BJ (cell line): ENCODE measurements around the gene GMPPB. TPM values are rescaled to one million over a fixed set of nuclear protein-coding genes. Genes with fewer than 3 reads are reported as not detected.

ENCODE experiments used
- CTCF ChIA-PET: fragments of 350-600 bp; formaldehyde crosslinking; extraction: SDS; loops from one replicate; lab custom pipeline; 2021; ENCODE audit warnings: antibody characterized with exemption, inconsistent platforms; lab: Yijun Ruan, JAX
- POLR2A ChIA-PET: fragments of 300-600 bp; sonication (Branson Sonifier 250); formaldehyde crosslinking; extraction: SDS; loops from one replicate; lab custom pipeline; 2021; ENCODE audit warnings: antibody characterized with exemption; lab: Charles Lee
- DNase-seq: peaks from one replicate; pipeline ENCODE4 v3.0.0-alpha.2; 2011; ENCODE audit warnings: low read depth
- H3K27me3 ChIP-seq: 2 replicates; pipeline ENCODE4 v1.6.0; 2011; ENCODE audit warnings: low read length; ENCODE audit not compliant: control insufficient read depth, insufficient read depth
- H3K36me3 ChIP-seq: 2 replicates; pipeline ENCODE4 v1.5.1; 2011; ENCODE audit warnings: low read length; ENCODE audit not compliant: control insufficient read depth, insufficient read depth
- H3K4me3 ChIP-seq: 2 replicates; pipeline ENCODE4 v1.5.1; 2011; ENCODE audit warnings: low read depth, mild to moderate bottlenecking, control low read depth, low read length
- CTCF ChIP-seq: IDR thresholded peaks from 2 replicates; pipeline ENCODE4 v1.5.1; 2011; ENCODE audit warnings: low read depth, mild to moderate bottlenecking, control low read depth, inconsistent platforms, low read length, moderate library complexity; ENCODE audit not compliant: insufficient read depth
- polyA plus RNA-seq: library from polyadenylated mRNA; depleted of rRNA; stranded (reverse); fragments of >200 nt; gene quantifications from 2 replicates; pipeline ENCODE4 v1.2.3, GENCODE V29; 2011

Gene GMPPB
- polyA plus RNA-seq, 1 experiment: 30.0 TPM

GRCh38 chr3:49733551-49733950 lies 9.8 kb upstream of the GMPPB start:
- Histone ChIP-seq H3K4me3 (no peak overlapping the region), H3K27me3 (no peaks in the 10 kb centered on the region), H3K36me3 (peaks cover 22% of the 10 kb centered on the region)
- CTCF ChIA-PET: no interaction called here
- TF ChIP-seq CTCF: no peak
- POLR2A ChIA-PET: no interaction called here
- no peak for DNase-seq

GRCh38 chr3:49732597-49732996 lies 8.8 kb upstream of the GMPPB start:
- no peak for TF ChIP-seq CTCF
- no peak for DNase-seq
- POLR2A ChIA-PET: no interaction called here
- Histone ChIP-seq H3K4me3 (no peak overlapping the region), H3K36me3 (peaks cover 22% of the 10 kb centered on the region), H3K27me3 (no peaks in the 10 kb centered on the region)
- CTCF ChIA-PET: interaction anchor here (0.9 kb wide), 1 partner anchor 107 kb away, joined by 3 read pairs; no protein-coding TSS in a partner anchor

- Histone ChIP-seq H3K36me3 (peaks cover 25% of the 10 kb centered on the region), H3K27me3 (no peaks in the 10 kb centered on the region), H3K4me3 (no peak overlapping the region)
- DNase-seq: no peak
- TF ChIP-seq CTCF: no peak
- ChIA-PET POLR2A (no interaction called here), CTCF (interaction anchor here (1.1 to 1.3 kb wide), 2 partner anchors 29 to 73 kb away, joined by 3 read pairs; partner anchors contain the start of gene INKA1)
These were observed 6.3 kb upstream of the GMPPB start for GRCh38 chr3:49729966-49730609.

- peaks cover 21% of the 10 kb centered on the region for H3K36me3 ChIP-seq
- H3K27me3 ChIP-seq: no peaks in the 10 kb centered on the region
- no peak for TF ChIP-seq CTCF
- POLR2A ChIA-PET: no interaction called here
- no peak for DNase-seq
- H3K4me3 ChIP-seq: no peak overlapping the region
- CTCF ChIA-PET: no interaction called here
These were observed 4.2 kb upstream of the GMPPB start for GRCh38 chr3:49727924-49728361.

- TF ChIP-seq CTCF: no peak
- ChIA-PET CTCF (no interaction called here), POLR2A (no interaction called here)
- no peaks in the 10 kb centered on the region for H3K27me3 ChIP-seq
- no peak overlapping the region for H3K4me3 ChIP-seq
- peaks cover 18% of the 10 kb centered on the region for H3K36me3 ChIP-seq
- DNase-seq: no peak
These were observed 3.6 kb upstream of the GMPPB start for GRCh38 chr3:49727154-49727923.
